Measurements from ENCODE around the gene TMEM198. TPM values are rescaled to one million over a fixed set of nuclear protein-coding genes. Genes with fewer than 3 reads are reported as not detected.

The TMEM198 gene
- total RNA-seq, 2 experiments from 2014 or later, result 2.5 to 6.6 TPM

GRCh38 chr2:219598308-219599078 is 54.7 kb downstream of the TMEM198 start:
- POLR2A ChIA-PET, result interaction anchor here (0.6 to 3.4 kb wide), 3 partner anchors 32 to 579 kb away, joined by 3 to 14 read pairs (median 4); partner anchors contain the start of genes CHPF and TMEM198
- peaks cover 14% of the 10 kb centered on the region for H3K4me1 ChIP-seq (ENCODE audit: insufficient read depth, low read length, poor library complexity, severe bottlenecking)
- no peak for DNase-seq (ENCODE audit: low spot score)
- no peaks in the 10 kb centered on the region for H3K9me3 ChIP-seq (ENCODE audit: low read length)
- TF ChIP-seq CTCF (conservative IDR thresholded peaks at IDR 0.05; ENCODE audit: low read length) (no peak), EZH2phosphoT487 (IDR thresholded peaks at IDR 0.05; ENCODE audit: borderline replicate concordance, low read depth, low read length) (no peak)
- H3K4me2 ChIP-seq (ENCODE audit: low read length), result peak overlapping the region; percentile 96
- TSS peak; percentile 82 for BruUV-seq (replicated peaks)
- peaks cover 6% of the 10 kb centered on the region for H3K36me3 ChIP-seq (ENCODE audit: insufficient read depth, low read length)
- peak overlapping the region; percentile 63; the same call in 1 of the 2 replicates for H2AFZ ChIP-seq (ENCODE audit: low read length)
- CTCF ChIA-PET (ENCODE audit: unreplicated experiment), result no interaction called here
- H3K79me2 ChIP-seq (ENCODE audit: insufficient read depth, low read depth, low read length), result peaks cover 6% of the 10 kb centered on the region; the same call in 1 of the 2 replicates
- H3K27ac ChIP-seq (ENCODE audit: low read depth, low read length, poor library complexity, severe bottlenecking), result no peak overlapping the region
- intact Hi-C loops (cut with micrococcal nuclease; ENCODE audit: unreplicated experiment), result loop anchor here (5.0 kb wide), 1 partner anchor 211 kb away; the partner anchor contains the start of gene DNPEP
- no peaks in the 10 kb centered on the region for H3K9me2 ChIP-seq (ENCODE audit: insufficient read depth, low read length)
- peak overlapping the region; percentile 77 for H3K4me3 ChIP-seq (ENCODE audit: low read depth, low read length, poor library complexity, severe bottlenecking)
- H4K20me1 ChIP-seq (ENCODE audit: insufficient read depth, low read length), result no peaks in the 10 kb centered on the region

Small RNAs within 50 kb of the gene (microRNA-seq; reads per million reads assigned to microRNA genes)
- not detected for gene MIR3132 (ENCODE audit: borderline replicate concordance)

Small RNAs within 50 kb of the gene (small RNA-seq; reads per million reads assigned to genes)
- not detected for gene MIR3132
- 0.83 reads per million, percentile 38 among the genes with 10 or more reads in this experiment for gene RN7SKP213

Other genes starting within 250 kb of the TMEM198 start
- gene PTPRN, start 234.6 kb upstream of the TMEM198 start, total RNA-seq (2014; rRNA removed; shearing (Covaris generic)), result not detected in 2 replicates
- not detected in 2 replicates for gene PTPRN, start 234.6 kb upstream of the TMEM198 start, total RNA-seq (2022)
- gene RESP18, start 211.3 kb upstream of the TMEM198 start, total RNA-seq (2014; rRNA removed; shearing (Covaris generic)), result not detected in 2 replicates
- not detected in 2 replicates for gene RESP18, start 211.3 kb upstream of the TMEM198 start, total RNA-seq (2022)
- 39.3 and 40.5 TPM in 2 replicates for gene DNPEP, start 156.1 kb upstream of the TMEM198 start, total RNA-seq (2014; rRNA removed; shearing (Covaris generic))
- gene DNPEP, start 156.1 kb upstream of the TMEM198 start, total RNA-seq (2022), result 54.2 and 63.6 TPM in 2 replicates
- gene DES, start 125.7 kb upstream of the TMEM198 start, total RNA-seq (2014; rRNA removed; shearing (Covaris generic)), result not detected in 2 replicates
- not detected in 2 replicates for gene DES, start 125.7 kb upstream of the TMEM198 start, total RNA-seq (2022)
- 0.13 TPM in 1 of 2 replicates, not detected in the other for gene SPEG, start 109.2 kb upstream of the TMEM198 start, total RNA-seq (2014; rRNA removed; shearing (Covaris generic))
- 0.35 and 0.46 TPM in 2 replicates for gene SPEG, start 109.2 kb upstream of the TMEM198 start, total RNA-seq (2022)
- 22.3 and 28.4 TPM in 2 replicates for gene GMPPA, start 45.1 kb upstream of the TMEM198 start, total RNA-seq (2014; rRNA removed; shearing (Covaris generic))
- gene GMPPA, start 45.1 kb upstream of the TMEM198 start, total RNA-seq (2022), result 42.9 and 46.4 TPM in 2 replicates
- gene ASIC4, start 29.5 kb upstream of the TMEM198 start, total RNA-seq (2014; rRNA removed; shearing (Covaris generic)), result 0.39 and 0.73 TPM in 2 replicates
- 0.74 and 0.96 TPM in 2 replicates for gene ASIC4, start 29.5 kb upstream of the TMEM198 start, total RNA-seq (2022)
- 14.5 and 24.1 TPM in 2 replicates for gene CHPF, start 219 bp upstream of the TMEM198 start, total RNA-seq (2014; rRNA removed; shearing (Covaris generic))
- 30.5 and 33.0 TPM in 2 replicates for gene CHPF, start 219 bp upstream of the TMEM198 start, total RNA-seq (2022)
- gene OBSL1, start 27.5 kb downstream of the TMEM198 start, total RNA-seq (2014; rRNA removed; shearing (Covaris generic)), result 0.25 TPM in 1 of 2 replicates, not detected in the other
- 0.18 TPM in 1 of 2 replicates, not detected in the other for gene OBSL1, start 27.5 kb downstream of the TMEM198 start, total RNA-seq (2022)
- gene INHA, start 28.3 kb downstream of the TMEM198 start, total RNA-seq (2014; rRNA removed; shearing (Covaris generic)), result not detected in 2 replicates
- gene INHA, start 28.3 kb downstream of the TMEM198 start, total RNA-seq (2022), result not detected in 2 replicates
- gene STK11IP, start 53.8 kb downstream of the TMEM198 start, total RNA-seq (2014; rRNA removed; shearing (Covaris generic)), result 16.5 and 26.5 TPM in 2 replicates
- gene STK11IP, start 53.8 kb downstream of the TMEM198 start, total RNA-seq (2022), result 30.7 and 37.6 TPM in 2 replicates
- gene SLC4A3, start 83.6 kb downstream of the TMEM198 start, total RNA-seq (2014; rRNA removed; shearing (Covaris generic)), result 0.05 TPM in 1 of 2 replicates, not detected in the other
- not detected in 2 replicates for gene SLC4A3, start 83.6 kb downstream of the TMEM198 start, total RNA-seq (2022)